GM19238 (cell line): ENCODE data around the gene PIP5K1C.
"Not testable (repeated sequence)": the region's sequence is repeated elsewhere in the genome, so short reads cannot be mapped to it uniquely, and the experiment has no call there.

ENCODE experiments used
- DNase-seq: peaks from one replicate; pipeline ENCODE4 v3.0.0; 2011; ENCODE audit warnings: low spot score; ENCODE audit not compliant: insufficient read length

The PIP5K1C gene

DNA sequence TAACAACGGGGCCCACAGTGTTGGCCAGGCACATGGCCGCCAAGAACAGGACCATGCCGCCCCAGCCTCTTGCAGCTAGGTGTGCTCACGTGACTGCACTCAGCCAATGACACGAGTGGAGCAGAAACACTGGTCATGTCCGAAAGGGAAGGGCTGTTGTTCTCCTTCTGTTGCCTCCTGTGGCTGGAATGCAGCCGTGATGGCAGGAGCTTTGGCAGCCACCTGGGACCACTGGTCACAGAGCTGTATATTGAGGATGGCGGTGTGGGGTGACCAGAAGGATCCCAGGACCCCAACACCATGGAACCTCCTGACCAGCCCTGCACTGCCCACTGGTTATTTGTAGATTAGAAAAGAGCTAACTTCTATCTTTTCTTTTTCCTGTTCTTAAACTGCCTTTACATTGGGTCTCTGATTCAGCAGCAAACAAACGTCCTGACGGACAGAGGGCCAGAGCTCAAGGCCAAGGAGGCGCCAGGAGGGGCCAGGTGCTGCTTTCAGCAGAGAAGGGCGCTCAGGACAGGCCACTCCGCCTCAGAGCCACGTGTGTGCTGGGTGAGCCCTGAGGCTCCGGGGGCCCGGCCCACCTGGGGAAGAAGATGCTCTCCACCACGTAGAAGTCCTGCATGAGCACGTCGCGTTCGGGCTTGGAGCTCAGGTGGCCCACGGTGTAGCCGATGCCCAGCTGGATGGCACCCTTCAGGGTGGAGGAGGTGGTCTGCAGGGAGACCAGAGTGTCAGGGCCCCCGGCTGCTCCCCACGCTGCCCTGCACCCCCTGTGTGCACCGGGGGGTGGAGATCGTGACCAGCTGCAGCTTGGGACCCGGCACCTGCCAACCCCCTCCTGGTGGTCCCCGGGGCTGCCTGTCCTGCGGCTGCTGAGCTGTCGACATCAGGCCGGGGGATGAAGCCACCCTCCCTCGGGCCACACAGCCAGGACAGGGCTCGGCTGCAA lies 38.7 kb downstream of the PIP5K1C start:
- no peak for DNase-seq

DNA sequence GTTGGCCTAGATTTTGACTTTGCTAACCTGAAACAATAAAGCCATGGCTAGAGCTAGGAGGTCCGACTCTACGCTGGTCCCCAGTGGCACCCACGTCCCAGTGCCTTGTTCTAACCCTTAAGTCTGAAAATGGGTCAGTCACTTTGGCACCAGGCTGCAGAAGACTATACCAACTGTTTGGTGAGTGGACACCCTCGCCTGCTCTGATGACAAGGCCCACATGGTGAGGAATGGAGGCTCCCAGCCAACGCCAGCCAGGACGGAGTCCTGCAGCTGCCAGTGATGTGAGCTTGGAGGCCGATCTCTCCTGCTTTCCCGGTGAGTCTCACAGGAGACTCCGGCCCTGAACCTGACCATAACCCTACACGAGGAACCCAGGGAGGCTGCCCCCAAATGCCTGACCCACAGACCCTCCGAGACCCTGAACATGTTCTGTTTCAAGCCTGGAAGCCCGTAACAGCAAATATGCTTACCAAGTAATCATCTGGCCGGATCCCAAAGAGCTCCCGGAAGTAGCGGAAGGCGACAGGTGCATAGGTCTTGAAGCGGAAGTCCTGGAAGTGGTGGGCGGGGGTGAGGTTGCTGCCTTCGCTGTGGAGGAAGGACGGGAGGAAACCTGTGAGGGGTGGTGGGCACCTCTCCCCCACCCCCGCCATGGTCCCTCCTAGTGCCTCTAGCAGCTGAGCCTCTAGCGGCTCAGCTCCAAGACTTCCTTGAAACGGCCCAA lies 39.6 kb downstream of the PIP5K1C start:
- DNase-seq, result no peak

DNA sequence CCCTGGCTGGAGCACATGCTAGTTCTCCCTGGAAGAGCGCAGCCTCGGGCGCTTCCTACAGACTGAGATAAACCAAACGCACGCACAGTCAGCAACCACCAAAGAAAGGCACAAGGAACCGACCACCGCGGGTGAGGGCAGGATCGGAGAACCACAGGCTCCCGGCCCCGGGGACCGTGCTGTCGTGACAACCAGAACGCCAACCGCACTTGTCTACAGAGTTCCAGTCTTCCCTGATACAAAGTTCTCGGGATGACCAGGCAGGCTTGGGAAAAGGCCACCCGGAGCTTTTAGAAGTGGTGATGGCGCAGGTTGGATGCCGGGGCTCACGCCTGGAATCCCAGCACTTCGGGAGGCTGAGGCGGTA lies 40.5 kb downstream of the PIP5K1C start:
- no peak for DNase-seq

DNA sequence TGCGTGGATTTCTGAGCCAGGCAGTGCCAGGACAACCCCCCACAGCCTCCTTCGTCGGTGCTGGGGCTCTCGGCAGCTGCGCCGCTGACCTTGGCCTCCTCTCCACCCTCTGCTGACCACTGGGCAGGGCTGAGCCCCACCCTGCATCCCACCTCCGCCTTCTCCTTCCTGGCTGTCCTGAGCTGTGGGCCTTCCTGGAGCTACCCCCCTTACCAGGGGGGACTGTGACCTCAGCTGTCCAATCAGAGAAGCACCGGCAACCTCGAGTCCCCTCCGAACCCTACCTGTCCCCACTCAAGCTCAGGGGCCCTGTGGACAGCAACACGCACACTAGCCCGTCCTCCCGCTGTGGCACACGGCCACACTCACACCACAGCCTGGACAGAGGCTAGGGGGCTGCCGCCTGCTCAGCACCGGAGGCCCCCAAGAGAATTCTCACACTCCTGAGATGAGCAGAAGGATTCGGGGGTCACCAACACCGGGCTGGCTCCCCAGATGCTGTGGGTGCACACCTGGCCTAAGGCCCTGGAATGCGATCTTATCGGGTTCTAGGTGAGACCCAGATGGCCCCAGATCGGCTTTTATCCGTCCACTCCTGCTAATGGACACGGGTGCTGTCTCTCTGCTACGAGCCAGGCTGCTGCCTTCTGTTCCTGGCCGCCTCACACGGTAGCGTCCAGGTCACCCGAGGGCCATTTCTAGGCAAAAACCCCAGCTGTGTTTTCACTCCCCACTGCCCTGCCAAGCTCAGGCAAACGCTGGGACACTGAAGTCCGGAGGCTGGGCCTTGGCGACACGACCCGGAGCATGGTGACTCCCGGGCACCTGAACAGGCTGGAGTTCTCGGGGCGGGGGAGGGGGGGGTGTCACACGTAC lies 41.2 kb downstream of the PIP5K1C start:
- no peak for DNase-seq

DNA sequence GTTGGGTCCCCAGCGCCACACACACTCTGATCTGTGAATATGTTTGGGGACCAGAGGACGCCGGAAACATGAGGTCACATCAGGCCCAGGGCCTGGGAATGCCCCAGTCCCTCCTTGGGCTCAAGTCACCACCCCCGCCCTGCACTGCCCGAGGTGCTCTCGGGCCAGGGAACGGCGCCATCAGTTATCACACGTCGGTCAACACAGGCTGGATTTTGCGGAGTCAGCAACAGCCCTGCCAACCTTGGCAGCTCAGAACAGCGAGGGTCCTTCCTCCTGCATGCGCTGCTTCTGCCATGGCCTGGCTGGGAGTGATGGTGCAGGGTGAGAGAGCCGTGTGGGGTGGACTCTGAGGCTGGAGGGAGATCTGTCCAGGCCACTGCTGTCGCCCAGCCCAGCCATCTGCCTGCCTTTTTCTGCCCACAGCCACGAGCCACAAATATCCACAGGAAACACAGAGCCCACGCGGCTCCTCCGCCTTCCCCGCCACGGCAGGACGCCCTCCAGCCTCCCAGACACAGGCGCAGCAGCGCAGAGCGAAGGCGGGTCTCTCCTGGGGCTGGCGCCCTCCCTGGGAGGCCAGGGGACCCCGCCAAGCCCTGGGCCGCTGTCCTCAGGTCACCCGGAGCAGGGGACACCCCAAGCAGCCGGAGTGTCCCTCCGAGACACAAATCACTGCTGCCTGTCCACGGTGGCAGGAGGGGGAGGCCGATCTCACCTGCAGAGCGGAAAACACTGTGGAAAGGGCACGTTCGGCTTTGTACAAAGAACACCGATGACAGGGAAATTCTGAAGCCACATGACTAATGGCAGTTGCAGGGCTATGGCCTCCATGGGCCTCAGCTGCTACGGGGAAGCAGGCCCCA lies 42.0 kb downstream of the PIP5K1C start:
- no peak for DNase-seq

DNA sequence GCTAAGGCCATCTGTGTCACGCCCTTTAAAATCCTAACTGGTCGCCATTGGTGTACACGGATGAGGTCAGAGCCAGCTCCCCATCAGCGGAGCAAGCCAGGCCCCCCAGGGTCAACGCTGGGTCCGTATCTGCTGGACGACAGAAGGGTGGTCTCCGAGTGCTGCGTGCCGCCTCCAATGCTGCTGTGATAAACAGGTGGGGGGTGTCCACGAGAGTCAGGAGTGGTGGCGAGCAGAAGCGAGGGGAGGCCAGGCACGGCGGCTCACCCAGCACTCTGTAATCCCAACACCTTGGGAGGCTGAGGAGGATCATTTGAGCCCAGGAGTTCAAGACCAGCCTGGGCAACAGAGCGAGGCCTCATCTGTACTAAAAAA lies 42.9 kb downstream of the PIP5K1C start:
- no peak for DNase-seq

DNA sequence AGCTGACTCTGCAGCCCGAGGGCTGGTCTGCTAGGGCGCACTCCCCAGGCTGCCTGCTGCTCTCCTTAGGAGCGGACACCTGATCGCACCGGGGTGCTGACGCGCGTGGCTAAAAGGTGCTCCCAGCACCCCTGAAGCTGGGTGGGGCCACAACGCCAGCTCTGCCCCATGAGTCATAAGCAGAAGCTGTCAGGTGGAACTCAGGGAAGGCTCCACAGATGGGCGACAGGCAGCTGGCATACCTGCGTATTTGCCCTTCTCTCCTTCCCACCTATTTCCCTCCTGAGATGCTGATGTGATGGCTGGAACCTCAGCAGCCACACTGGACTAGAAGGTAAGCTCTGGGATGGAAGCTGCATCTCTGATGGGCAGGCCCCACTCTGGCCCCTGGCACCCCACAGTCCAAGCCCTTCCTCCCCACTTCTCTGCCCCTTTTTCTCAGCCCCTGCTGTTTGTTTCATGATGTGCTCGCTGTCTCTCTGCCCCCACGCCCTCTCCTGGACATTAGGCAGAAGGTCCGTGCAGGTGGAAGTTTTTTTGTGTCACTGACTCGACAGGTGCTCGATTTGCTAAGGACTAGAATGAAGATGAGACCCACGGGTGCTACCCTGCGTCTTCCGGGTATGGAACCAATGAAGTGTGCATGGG lies 43.4 kb downstream of the PIP5K1C start:
- DNase-seq, result no peak

DNA sequence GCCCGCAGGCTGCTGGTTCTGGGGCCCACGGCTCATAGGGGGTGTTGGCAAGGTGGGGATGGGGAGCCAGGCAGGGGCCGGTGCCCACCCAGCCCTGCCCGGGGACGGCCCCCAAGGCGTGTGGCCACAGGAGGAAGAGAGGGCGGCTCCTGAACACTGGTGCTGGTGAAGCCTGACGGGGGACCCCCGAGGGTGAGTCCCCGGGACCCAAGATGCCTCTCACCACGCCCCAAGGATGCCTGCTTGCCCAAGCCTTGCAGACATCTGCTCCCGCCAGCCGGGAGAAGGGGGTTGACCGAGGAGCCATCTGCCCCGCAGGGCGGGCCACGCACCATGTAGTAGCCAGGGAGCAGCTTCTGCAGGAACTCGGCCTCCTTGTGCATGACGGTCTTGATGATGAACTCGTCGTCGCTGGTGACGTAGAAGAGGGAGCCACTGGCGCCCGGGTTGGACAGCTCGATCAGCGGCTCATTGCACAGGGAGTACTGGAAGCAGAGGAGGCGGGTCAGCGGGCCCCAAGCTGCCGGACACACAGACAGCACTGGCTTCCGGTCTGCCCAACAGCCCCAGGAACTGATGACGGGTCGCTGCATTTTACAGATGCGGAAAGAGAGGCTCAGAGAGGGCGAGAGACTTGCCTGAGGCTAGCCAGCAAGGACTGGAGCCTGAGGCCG lies 44.1 kb downstream of the PIP5K1C start:
- DNase-seq, result no peak

DNA sequence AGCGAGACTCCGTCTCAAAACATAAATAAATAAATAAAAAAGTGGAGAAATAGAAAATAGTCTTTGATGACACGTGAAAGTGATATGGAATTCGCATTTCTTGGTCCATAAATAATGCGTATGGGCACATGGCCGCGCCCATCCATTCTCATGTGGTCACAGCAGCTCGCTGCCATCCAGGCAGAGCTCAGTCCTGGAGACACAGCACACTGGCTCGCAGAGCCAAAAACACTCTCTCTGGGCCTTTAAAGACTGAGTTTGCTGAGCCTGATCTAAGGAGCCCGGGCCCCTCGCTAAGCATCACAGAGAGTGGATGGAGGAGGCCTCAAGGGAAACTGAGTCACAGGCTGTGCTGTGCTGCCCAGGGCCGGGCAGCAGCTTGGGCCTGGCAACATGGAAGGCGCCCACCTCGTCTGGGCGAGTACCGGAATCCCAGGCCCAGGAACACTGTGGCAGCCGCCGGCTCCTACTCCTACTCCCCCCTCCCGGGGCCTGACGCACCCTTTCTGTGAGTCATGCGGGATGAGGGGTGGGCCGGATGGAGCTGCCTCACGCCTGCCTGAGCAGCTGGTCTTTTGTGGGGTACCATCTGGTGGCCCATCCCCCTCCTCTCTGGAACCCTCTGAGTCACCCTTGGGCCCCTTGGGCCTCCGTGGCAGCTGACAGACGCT lies 44.7 kb downstream of the PIP5K1C start:
- DNase-seq, result no peak

DNA sequence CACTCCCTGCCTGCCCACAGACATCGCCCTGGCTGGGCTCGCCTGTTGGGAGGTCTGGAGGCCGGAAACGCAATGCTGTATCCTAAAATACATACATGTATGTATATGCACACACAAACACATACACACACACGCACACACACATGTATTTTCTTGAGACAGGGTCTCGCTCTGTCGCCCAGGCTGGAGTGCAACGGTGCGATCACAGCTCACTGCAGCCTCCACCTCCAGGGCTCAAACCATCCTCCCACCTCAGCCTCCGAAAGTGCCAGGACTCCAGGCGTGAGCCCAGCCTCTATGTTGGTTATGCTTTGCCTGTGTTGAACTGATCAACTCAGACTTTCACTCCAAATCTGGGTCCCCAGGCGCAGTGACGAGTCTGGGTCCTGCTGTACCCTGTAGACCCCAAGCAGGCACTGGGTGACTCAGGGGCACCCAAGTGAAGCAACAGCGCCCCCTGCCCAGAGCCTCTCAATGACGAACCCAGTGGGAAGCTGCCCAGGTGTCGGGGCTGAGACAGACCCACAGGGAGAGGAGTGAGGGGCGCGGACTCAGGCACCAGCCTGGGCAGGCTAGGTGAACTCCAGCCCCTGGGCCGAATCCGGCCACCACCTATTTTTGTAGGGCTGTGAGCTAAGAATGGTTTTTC lies 46.3 kb downstream of the PIP5K1C start:
- DNase-seq, result no peak

DNA sequence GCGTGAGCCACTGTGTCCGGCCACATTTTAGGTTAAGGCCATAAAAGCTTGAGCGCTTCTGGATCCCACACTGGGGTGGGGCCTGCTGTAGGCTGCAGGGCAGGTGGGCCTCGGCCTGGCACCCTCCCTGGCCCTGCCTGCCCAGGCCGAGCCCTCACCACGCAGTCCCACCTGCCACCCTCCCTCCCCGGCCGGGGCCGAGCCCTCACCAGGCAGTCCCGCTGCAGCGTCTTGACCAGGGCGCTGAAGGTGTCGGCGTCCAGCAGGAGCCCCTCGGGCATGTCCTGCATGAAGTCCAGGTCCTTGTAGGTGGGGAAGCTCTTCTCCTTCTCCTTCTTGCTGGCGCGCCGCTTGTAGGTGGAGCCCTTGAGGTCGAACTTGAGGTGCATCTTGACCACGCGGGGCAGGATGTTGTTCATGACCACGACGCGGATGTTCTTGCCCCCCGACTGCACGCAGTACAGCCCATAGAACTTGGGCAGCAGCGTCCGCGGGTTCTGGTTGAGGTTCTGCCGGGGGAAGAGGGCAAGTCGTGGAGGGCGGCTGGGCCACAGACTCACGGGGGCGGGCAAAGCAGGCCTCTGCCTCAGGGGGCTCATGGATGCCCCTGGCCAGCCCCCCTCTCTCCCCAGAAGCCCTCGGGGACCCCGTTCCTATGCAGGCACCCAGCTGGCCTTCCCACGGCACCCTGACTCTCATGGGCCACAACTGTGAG lies 47.0 kb downstream of the PIP5K1C start:
- no peak for DNase-seq

DNA sequence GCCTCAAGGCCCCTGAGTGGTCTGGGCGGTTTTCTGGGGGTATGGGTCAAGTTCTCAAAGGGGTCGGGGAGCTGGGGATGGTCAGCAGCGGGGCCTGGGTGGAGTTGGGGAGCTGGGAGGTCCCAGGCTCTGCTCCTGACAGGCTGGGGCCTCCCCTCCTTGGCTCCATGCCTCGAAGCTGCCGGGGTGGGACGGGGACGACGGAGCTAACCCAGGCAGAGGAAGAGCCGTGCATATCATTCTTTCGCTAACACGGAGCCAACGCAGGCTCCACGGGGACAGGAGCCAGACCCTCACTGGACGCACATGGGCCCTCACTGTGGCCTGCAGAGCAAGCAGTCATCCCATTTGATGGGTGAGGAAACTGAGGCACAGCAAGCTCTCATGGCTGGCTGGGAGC lies 47.8 kb downstream of the PIP5K1C start:
- DNase-seq, result no peak

DNA sequence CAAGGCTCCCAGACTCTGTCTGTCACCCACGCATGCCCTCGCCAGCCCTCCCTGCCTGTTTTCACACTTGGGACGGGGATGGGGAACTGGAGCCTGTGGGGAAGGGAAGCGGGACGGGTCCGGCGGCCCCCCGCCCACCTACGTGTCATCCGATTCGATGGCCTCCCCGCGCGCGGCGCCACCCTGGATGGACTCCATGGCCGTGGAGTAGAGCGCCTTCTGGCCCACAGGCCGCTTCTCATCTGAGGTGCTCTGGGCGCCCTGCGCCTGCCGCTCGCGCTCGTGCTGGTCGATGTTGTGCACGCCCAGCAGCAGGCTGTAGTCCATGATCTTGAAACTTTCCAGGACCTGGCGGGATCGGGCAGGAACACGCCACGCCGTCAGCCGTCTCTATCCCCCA lies 48.6 kb downstream of the PIP5K1C start:
- DNase-seq, result no peak

DNA sequence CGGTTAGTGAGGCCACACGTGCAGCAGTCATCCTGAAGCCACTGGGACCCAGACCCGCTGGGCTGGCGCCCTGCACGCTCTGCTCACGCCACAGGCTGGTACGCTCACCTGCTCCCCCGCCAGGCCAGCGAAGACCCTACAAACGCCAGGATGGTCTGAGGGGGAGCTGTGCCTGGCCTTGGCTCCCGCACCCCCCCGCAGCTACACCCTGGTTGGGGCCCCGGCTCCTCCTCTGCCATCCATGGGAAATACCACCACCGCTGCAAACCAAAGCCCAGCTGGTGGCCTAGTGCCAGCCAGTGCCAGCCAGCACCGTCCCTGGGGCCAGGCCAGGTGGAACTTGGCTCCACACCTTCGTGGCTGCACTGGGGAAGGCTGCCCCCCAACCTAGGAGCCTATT lies 50.4 kb downstream of the PIP5K1C start:
- no peak for DNase-seq

DNA sequence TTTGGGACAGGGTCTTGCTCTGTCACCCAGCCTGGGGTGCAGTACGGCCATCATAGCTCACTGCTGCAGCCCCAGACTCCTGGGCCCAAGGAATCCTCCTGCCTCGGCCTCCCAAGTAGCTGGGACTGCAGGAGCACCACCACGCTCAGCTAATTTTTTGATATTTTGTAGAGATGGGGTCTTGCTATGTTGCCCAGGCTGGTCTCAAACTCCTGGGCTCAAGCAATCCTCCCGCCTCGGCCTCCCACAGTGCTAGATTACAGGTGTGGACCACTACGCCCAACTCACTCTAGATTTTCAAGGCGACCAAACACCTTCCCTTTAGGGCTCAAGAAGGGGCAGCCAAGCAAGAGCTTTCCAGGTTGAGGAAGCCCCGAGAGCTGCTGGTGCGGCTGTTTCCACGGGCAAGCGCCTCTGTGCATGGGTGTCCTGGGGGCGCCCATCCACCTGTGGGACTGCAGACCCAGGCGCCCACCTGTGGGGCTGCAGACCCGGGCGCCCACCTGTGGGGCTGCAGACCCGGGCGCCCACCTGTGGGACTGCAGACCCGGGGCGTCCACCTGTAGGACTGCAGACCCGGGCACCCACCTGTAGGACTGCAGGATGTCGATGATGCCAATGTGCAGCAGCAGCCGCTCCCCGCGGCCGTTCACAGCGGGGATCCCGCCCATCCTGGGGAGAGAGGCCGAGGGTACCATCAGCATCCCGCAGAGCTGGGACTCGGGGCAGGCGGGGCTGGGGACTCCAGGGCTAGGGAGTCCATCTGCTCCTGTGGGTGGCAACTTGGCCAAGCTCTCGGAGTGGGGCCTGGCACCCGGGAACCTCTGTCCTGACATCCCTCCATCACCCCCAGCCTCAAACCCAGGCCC lies 52.0 kb downstream of the PIP5K1C start:
- DNase-seq, result no peak

DNA sequence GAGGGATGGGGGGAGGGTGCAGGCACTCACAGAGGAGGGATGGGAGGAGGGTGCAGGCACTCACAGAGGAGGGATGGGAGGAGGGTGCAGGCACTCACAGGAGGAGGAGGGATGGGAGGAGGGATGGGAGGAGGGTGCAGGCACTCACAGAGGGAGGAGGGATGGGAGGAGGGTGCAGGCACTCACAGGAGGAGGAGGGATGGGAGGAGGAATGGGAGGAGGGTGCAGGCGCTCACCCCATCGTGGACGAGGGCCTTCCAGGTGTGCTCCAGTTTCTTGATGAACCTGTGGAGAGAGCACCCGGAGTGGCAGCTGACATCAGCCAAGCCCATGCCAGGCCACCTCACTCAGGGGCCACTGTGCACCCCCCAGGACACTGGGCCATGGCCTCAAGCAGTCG lies 53.2 kb downstream of the PIP5K1C start:
- DNase-seq, result not testable (repeated sequence)
